Measurements from ENCODE around the gene PRRC1. TPM values are rescaled to one million over a fixed set of nuclear protein-coding genes. Genes with fewer than 3 reads are reported as not detected.

Gene PRRC1
- total RNA-seq, 4 donors from 2014 or later: 20.3 to 29.8 (median 24.8) TPM

GRCh38 chr5:127508644-127509373, 8.6 kb upstream of the PRRC1 start:
- H3K4me1 ChIP-seq: no peaks in the 10 kb centered on the region
- no peaks in the 10 kb centered on the region for H3K27me3 ChIP-seq
- no peak overlapping the region for H3K4me3 ChIP-seq
- 85% methylated on average over 2 of the region's 2 CpGs for WGBS
- TF ChIP-seq CTCF (IDR thresholded peaks at IDR 0.05): no peak
- TF ChIP-seq EP300 (IDR thresholded peaks at IDR 0.05): no peak
- TF ChIP-seq POLR2AphosphoS5 (IDR thresholded peaks at IDR 0.05): no peak
- TF ChIP-seq POLR2A (IDR thresholded peaks at IDR 0.05; ENCODE audit: low read depth): no peak
- no peaks in the 10 kb centered on the region for H3K36me3 ChIP-seq
- DNase-seq (ENCODE audit: extremely low spot score): no peak
- intact Hi-C loops (cut with DNase I): no loop called here
- H3K9me3 ChIP-seq: no peaks in the 10 kb centered on the region
- H3K27ac ChIP-seq (replicated peaks in 1 of 4): no peak overlapping the region

GRCh38 chr5:127513408-127513970, 4.0 kb upstream of the PRRC1 start:
- intact Hi-C loops (cut with DNase I): no loop called here
- Histone ChIP-seq H3K27me3 (no peaks in the 10 kb centered on the region), H3K4me3 (no peak overlapping the region), H3K27ac (replicated peaks in 1 of 4) (no peak overlapping the region), H3K4me1 (peaks cover 4 to 9% (median 7%) of the 10 kb centered on the region in 4 donors), H3K9me3 (no peaks in the 10 kb centered on the region), H3K36me3 (no peaks in the 10 kb centered on the region)
- DNase-seq (ENCODE audit: extremely low spot score): no peak
- TF ChIP-seq POLR2AphosphoS5 (IDR thresholded peaks at IDR 0.05) (no peak), CTCF (IDR thresholded peaks at IDR 0.05) (no peak), EP300 (IDR thresholded peaks at IDR 0.05) (no peak), POLR2A (IDR thresholded peaks at IDR 0.05; ENCODE audit: low read depth) (no peak)
- 28% methylated on average over 3 of the region's 3 CpGs for WGBS

GRCh38 chr5:127514816-127515215, 2.6 kb upstream of the PRRC1 start:
- no peak for DNase-seq (ENCODE audit: extremely low spot score)
- 87% methylated on average over 1 of the region's 1 CpG for WGBS
- H3K4me3 ChIP-seq: no peak overlapping the region
- no peaks in the 10 kb centered on the region for H3K9me3 ChIP-seq
- H3K36me3 ChIP-seq: no peaks in the 10 kb centered on the region
- TF ChIP-seq POLR2AphosphoS5 (IDR thresholded peaks at IDR 0.05) (no peak), POLR2A (IDR thresholded peaks at IDR 0.05; ENCODE audit: low read depth) (no peak), EP300 (IDR thresholded peaks at IDR 0.05) (no peak)
- no peaks in the 10 kb centered on the region for H3K27me3 ChIP-seq
- intact Hi-C loops (cut with DNase I): no loop called here
- peaks cover 14 to 22% (median 19%) of the 10 kb centered on the region in 4 donors for H3K4me1 ChIP-seq
- no peak overlapping the region for H3K27ac ChIP-seq (replicated peaks in 1 of 4)

- no peak for TF ChIP-seq POLR2AphosphoS5 (IDR thresholded peaks at IDR 0.05)
- no peak for TF ChIP-seq EP300 (IDR thresholded peaks at IDR 0.05)
- no peak for TF ChIP-seq CTCF (IDR thresholded peaks at IDR 0.05)
- TF ChIP-seq POLR2A (IDR thresholded peaks at IDR 0.05; ENCODE audit: low read depth): no peak
- Histone ChIP-seq H3K9me3 (no peaks in the 10 kb centered on the region), H3K4me3 (no peak overlapping the region), H3K27ac (replicated peaks in 1 of 4) (no peak overlapping the region), H3K27me3 (no peaks in the 10 kb centered on the region), H3K4me1 (peaks cover 14 to 32% (median 23%) of the 10 kb centered on the region in 4 donors), H3K36me3 (no peaks in the 10 kb centered on the region)
- WGBS: 95% methylated on average over 10 of the region's 10 CpGs
- no peak for DNase-seq (ENCODE audit: extremely low spot score)
- intact Hi-C loops (cut with DNase I): no loop called here
Measured at GRCh38 chr5:127515693-127516440, 1.6 kb upstream of the PRRC1 start.

- intact Hi-C loops (cut with DNase I): no loop called here
- H3K4me3 ChIP-seq: peak overlapping the region; percentile 77 to 92 (median 91)
- DNase-seq (ENCODE audit: extremely low spot score): no peak
- H3K4me1 ChIP-seq: peaks cover 14 to 33% (median 23%) of the 10 kb centered on the region in 4 donors
- WGBS: 26% methylated on average over 8 of the region's 9 CpGs
- H3K9me3 ChIP-seq: peaks cover 0 to 7% (median 0%) of the 10 kb centered on the region in 4 donors
- no peaks in the 10 kb centered on the region for H3K27me3 ChIP-seq
- no peak for TF ChIP-seq POLR2A (IDR thresholded peaks at IDR 0.05; ENCODE audit: low read depth)
- TF ChIP-seq POLR2AphosphoS5 (IDR thresholded peaks at IDR 0.05): no peak
- TF ChIP-seq CTCF (IDR thresholded peaks at IDR 0.05): no peak
- no peak for TF ChIP-seq EP300 (IDR thresholded peaks at IDR 0.05)
- H3K36me3 ChIP-seq: peaks cover 0 to 5% (median 0%) of the 10 kb centered on the region in 4 donors
- H3K27ac ChIP-seq (replicated peaks in 1 of 4): peak overlapping the region; percentile 52 to 83 (median 65)
Measured at GRCh38 chr5:127517110-127517479, 345 bp upstream of the PRRC1 start.
